H9 (cell line): ENCODE measurements around the gene ACTL6B. TPM values are rescaled to one million over a fixed set of nuclear protein-coding genes. Genes with fewer than 3 reads are reported as not detected.
A peak's percentile ranks its signal among the peaks of the same experiment; 100 is the strongest.

ENCODE experiments used
- DNase-seq: peaks from one replicate; pipeline ENCODE4 v3.0.0-alpha.2; 2017
- H2AFZ ChIP-seq: one replicate; pipeline ENCODE4 v1.6.1; 2013; ENCODE audit warnings: mild to moderate bottlenecking, low read length, control low read depth, moderate library complexity
- H2AK5ac ChIP-seq: 2 replicates; pipeline ENCODE4 v1.6.1; 2013; ENCODE audit warnings: low read length, control low read depth, mixed read lengths; ENCODE audit not compliant: insufficient read length
- H2BK120ac ChIP-seq: one replicate; pipeline ENCODE4 v1.6.1; 2013; ENCODE audit warnings: low read depth, mild to moderate bottlenecking, low read length, control low read depth, inconsistent platforms; ENCODE audit not compliant: poor library complexity, severe bottlenecking
- H2BK12ac ChIP-seq: 2 replicates; pipeline ENCODE4 v1.6.1; 2013; ENCODE audit warnings: low read length, control low read depth, mixed read lengths, low read depth; ENCODE audit not compliant: insufficient read length
- H2BK15ac ChIP-seq: 2 replicates; pipeline ENCODE4 v1.6.1; 2013; ENCODE audit warnings: low read depth, low read length, control low read depth
- H2BK20ac ChIP-seq: one replicate; pipeline ENCODE4 v1.6.1; 2013; ENCODE audit warnings: low read depth, mild to moderate bottlenecking, low read length, control low read depth, inconsistent platforms; ENCODE audit not compliant: poor library complexity, severe bottlenecking
- H2BK5ac ChIP-seq: 2 replicates; pipeline ENCODE4 v1.6.1; 2013; ENCODE audit warnings: low read length, control low read depth, mixed read lengths; ENCODE audit not compliant: insufficient read length
- H3K14ac ChIP-seq: 2 replicates; pipeline ENCODE4 v1.6.1; 2013; ENCODE audit warnings: low read length, control low read depth; ENCODE audit not compliant: insufficient read depth
- H3K18ac ChIP-seq: 2 replicates; pipeline ENCODE4 v1.6.1; 2013; ENCODE audit warnings: low read depth, mild to moderate bottlenecking, mixed read lengths, low read length, control low read depth; ENCODE audit not compliant: insufficient read length
- H3K23ac ChIP-seq: 2 replicates; pipeline ENCODE4 v1.6.1; 2013; ENCODE audit warnings: low read length, control low read depth, mixed read lengths, low read depth; ENCODE audit not compliant: insufficient read length
- H3K23me2 ChIP-seq: 2 replicates; pipeline ENCODE4 v1.6.1; 2013; ENCODE audit warnings: low read depth, mild to moderate bottlenecking, mixed read lengths, low read length, control low read depth; ENCODE audit not compliant: insufficient read length, poor library complexity, severe bottlenecking
- H3K27ac ChIP-seq: 2 replicates; pipeline ENCODE4 v1.5.1; 2013; ENCODE audit warnings: low read length, control low read depth, mixed read lengths, low read depth; ENCODE audit not compliant: insufficient read length
- H3K27me3 ChIP-seq: 2 replicates; pipeline ENCODE4 v1.6.1; 2013; ENCODE audit warnings: low read length, control low read depth, inconsistent platforms; ENCODE audit not compliant: insufficient read depth
- H3K4ac ChIP-seq: 2 replicates; pipeline ENCODE4 v1.6.1; 2013; ENCODE audit warnings: low read depth, mild to moderate bottlenecking, control low read depth, inconsistent platforms, low read length, moderate library complexity
- H3K4me1 ChIP-seq: 2 replicates; pipeline ENCODE4 v1.6.1; 2013; ENCODE audit warnings: low read length, control low read depth, inconsistent platforms; ENCODE audit not compliant: insufficient read depth
- H3K4me2 ChIP-seq: 2 replicates; pipeline ENCODE4 v1.6.1; 2013; ENCODE audit warnings: low read length, control low read depth, mixed read lengths; ENCODE audit not compliant: insufficient read length, insufficient read depth
- H3K56ac ChIP-seq: 2 replicates; pipeline ENCODE4 v1.6.1; 2013; ENCODE audit warnings: low read depth, mild to moderate bottlenecking, mixed read lengths, low read length, control low read depth; ENCODE audit not compliant: insufficient read length
- H3K79me1 ChIP-seq: 2 replicates; pipeline ENCODE4 v1.6.1; 2013; ENCODE audit warnings: low read depth, mild to moderate bottlenecking, moderate library complexity, low read length, control low read depth, inconsistent platforms; ENCODE audit not compliant: insufficient read depth, poor library complexity, severe bottlenecking
- H3K79me2 ChIP-seq: 2 replicates; pipeline ENCODE4 v1.6.1; 2013; ENCODE audit warnings: low read length, control low read depth, inconsistent platforms; ENCODE audit not compliant: insufficient read depth
- H3K9ac ChIP-seq: 2 replicates; pipeline ENCODE4 v1.6.1; 2013; ENCODE audit warnings: low read length, control low read depth, mixed read lengths; ENCODE audit not compliant: insufficient read length; ENCODE audit errors: extremely low read depth
- H3K9me3 ChIP-seq: one replicate; pipeline ENCODE4 v1.6.1; 2013; ENCODE audit warnings: low read depth, low read length, inconsistent platforms; ENCODE audit not compliant: control insufficient read depth
- H3T11ph ChIP-seq: one replicate; pipeline ENCODE4 v1.6.1; 2013; ENCODE audit warnings: mild to moderate bottlenecking, low read length, control low read depth, inconsistent platforms
- H4K20me1 ChIP-seq: one replicate; pipeline ENCODE4 v1.6.1; 2013; ENCODE audit not compliant: control insufficient read depth, insufficient read length, insufficient read depth
- H4K5ac ChIP-seq: 2 replicates; pipeline ENCODE4 v1.6.1; 2013; ENCODE audit warnings: low read depth, mild to moderate bottlenecking, mixed read lengths, low read length, control low read depth; ENCODE audit not compliant: insufficient read length
- H4K8ac ChIP-seq: replicated peaks from 2 replicates; pipeline ENCODE4 v1.6.1; 2013; ENCODE audit warnings: low read length, control low read depth, mixed read lengths, low read depth; ENCODE audit not compliant: insufficient read length
- H4K91ac ChIP-seq: 2 replicates; pipeline ENCODE4 v1.6.1; 2013; ENCODE audit warnings: low read depth, mild to moderate bottlenecking, moderate library complexity, mixed read lengths, low read length, control low read depth; ENCODE audit not compliant: insufficient read length
- H3K27ac Mint-ChIP-seq, 3 experiments: 2 replicates in 2 of 3; 3 replicates in 1 of 3; pipeline ENCODE4 v1.8.0; 2020 to 2021; ENCODE audit warnings: mixed read lengths in 3 of 3, mild to moderate bottlenecking in 1 of 3, moderate library complexity in 1 of 3
- H3K27me3 Mint-ChIP-seq: 2 replicates; pipeline ENCODE4 v1.8.0; 2021; ENCODE audit warnings: low read depth, mild to moderate bottlenecking, moderate library complexity, mixed read lengths
- H3K36me3 Mint-ChIP-seq, 3 experiments: 2 replicates in 2 of 3; 3 replicates in 1 of 3; pipeline ENCODE4 v1.8.0; 2020 to 2021; ENCODE audit warnings: low read depth in 3 of 3, mixed read lengths in 3 of 3; ENCODE audit not compliant: insufficient read depth in 1 of 3
- H3K4me1 Mint-ChIP-seq, 2 experiments: 2 replicates each; pipeline ENCODE4 v1.8.0; 2020; ENCODE audit warnings: mixed read lengths in 2 of 2
- H3K4me3 Mint-ChIP-seq, 2 experiments: 2 replicates in 1 of 2; 3 replicates in 1 of 2; pipeline ENCODE4 v1.8.0; 2020 to 2021; ENCODE audit warnings: mild to moderate bottlenecking in 2 of 2, mixed read lengths in 2 of 2, moderate library complexity in 1 of 2
- H3K9me3 Mint-ChIP-seq, 2 experiments: 2 replicates in 1 of 2; 3 replicates in 1 of 2; pipeline ENCODE4 v1.8.0; 2020; ENCODE audit warnings: mild to moderate bottlenecking in 2 of 2, mixed read lengths in 2 of 2, moderate library complexity in 1 of 2
- WGBS: extraction: QIAGEN DNeasy Blood & Tissue Kit; methylation state at CpG from one replicate; pipeline ENCODE4 v1.1.7; 2013; ENCODE audit warnings: missing lambda C conversion rate, low lambda C conversion rate, mixed read lengths; ENCODE audit not compliant: insufficient read length; ENCODE audit errors: extremely low coverage; 5-methylcytosine and 5-hydroxymethylcytosine counted together
- total RNA-seq: library from RNA; stranded (reverse); gene quantifications from 2 replicates; pipeline ENCODE4 v1.2.1, GENCODE V29; 2021
- TF ChIP-seq, protein P1 (sequence below): fragments of 200-600 bp; sonication (generic); conservative IDR thresholded peaks from 3 replicates; pipeline ENCODE4 v1.8.0; 2021; ENCODE audit warnings: antibody characterized with exemption, mild to moderate bottlenecking

Gene ACTL6B
- total RNA-seq, 1 experiment from 2014 or later: 0.50 TPM

DNA sequence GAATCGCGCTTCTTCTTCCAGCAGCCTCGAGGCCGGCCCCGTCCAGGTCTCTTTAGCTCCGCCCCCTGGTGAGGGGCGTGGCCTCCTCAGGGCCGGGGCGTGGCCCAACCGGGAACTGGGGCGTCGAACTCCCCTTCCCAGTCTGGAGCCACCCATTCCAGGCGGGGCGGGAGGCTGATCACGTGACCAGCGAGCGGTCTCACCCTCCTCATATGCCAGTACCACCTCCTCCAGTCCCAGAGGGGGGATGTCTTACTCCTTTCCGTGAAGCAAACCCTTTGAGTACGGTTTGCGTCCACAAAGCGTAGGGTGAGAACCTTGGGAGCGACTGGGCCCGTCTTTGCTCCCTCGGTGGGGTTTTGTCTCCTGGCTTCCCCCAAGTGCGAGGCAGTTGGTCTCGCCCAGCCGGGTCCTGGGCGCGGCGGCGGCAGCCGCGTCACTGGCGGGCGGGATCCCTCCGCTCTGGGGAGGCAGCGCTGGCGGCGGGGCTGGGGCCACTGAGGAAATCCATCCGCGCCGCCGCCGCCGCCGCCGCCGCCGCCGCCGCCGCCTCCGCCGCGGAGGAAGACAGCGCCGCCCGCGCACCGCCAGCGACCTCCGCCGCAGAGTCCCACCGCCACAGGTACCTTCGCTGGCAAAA is 17.2 kb upstream of the ACTL6B start, which contains the start of gene GNB2:
GNB2 (plus strand) TSS at position 439 of the 640 bp plus-strand sequence. CDS start 2,526 bp downstream, outside the sequence.
- peaks cover 4 to 7% of the 10 kb centered on the region in 2 experiments; a peak in 3 of 4 replicates for H3K4me1 Mint-ChIP-seq
- no peak within 1 kb of the TSS for H3K23ac ChIP-seq
- H3K27me3 Mint-ChIP-seq: peaks cover 36% of the 10 kb centered on the region
- H2BK120ac ChIP-seq: no peak within 1 kb of the TSS
- peaks cover 8 to 16% (median 16%) of the 10 kb centered on the region in 3 experiments; a peak in 6 of 7 replicates for H3K36me3 Mint-ChIP-seq
- peak within 1 kb of the TSS; percentile 86 for H3K27ac ChIP-seq
- peak within 1 kb of the TSS; percentile 12 for H2BK12ac ChIP-seq
- no peak within 1 kb of the TSS for H4K8ac ChIP-seq
- no peak within 1 kb of the TSS for H3T11ph ChIP-seq
- no peak within 1 kb of the TSS for H2BK15ac ChIP-seq
- H4K20me1 ChIP-seq: no peaks in the 10 kb centered on the region
- H3K9me3 ChIP-seq: no peaks in the 10 kb centered on the region
- no peak within 1 kb of the TSS for H4K91ac ChIP-seq
- no peak within 1 kb of the TSS for H2BK20ac ChIP-seq
- H3K56ac ChIP-seq: no peak within 1 kb of the TSS
- peak within 1 kb of the TSS; percentile 75 for H3K4me2 ChIP-seq
- H2AFZ ChIP-seq: no peak within 1 kb of the TSS
- H3K9me3 Mint-ChIP-seq: no peaks in the 10 kb centered on the region
- no peaks in the 10 kb centered on the region for H3K79me1 ChIP-seq
- H3K4me3 Mint-ChIP-seq: peak within 1 kb of the TSS; percentile 83 to 92
- H3K79me2 ChIP-seq: no peaks in the 10 kb centered on the region
- no peak within 1 kb of the TSS for H2AK5ac ChIP-seq
- peak within 1 kb of the TSS; percentile 30 for H2BK5ac ChIP-seq
- no CpG with 5 or more reads among the region's 65 CpGs for WGBS
- peak within 1 kb of the TSS; percentile 78 for H3K9ac ChIP-seq
- H3K4me1 ChIP-seq: no peaks in the 10 kb centered on the region
- TF ChIP-seq, protein P1, sequence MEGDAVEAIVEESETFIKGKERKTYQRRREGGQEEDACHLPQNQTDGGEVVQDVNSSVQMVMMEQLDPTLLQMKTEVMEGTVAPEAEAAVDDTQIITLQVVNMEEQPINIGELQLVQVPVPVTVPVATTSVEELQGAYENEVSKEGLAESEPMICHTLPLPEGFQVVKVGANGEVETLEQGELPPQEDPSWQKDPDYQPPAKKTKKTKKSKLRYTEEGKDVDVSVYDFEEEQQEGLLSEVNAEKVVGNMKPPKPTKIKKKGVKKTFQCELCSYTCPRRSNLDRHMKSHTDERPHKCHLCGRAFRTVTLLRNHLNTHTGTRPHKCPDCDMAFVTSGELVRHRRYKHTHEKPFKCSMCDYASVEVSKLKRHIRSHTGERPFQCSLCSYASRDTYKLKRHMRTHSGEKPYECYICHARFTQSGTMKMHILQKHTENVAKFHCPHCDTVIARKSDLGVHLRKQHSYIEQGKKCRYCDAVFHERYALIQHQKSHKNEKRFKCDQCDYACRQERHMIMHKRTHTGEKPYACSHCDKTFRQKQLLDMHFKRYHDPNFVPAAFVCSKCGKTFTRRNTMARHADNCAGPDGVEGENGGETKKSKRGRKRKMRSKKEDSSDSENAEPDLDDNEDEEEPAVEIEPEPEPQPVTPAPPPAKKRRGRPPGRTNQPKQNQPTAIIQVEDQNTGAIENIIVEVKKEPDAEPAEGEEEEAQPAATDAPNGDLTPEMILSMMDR: no peak
- peak; percentile 99 for DNase-seq
- H3K23me2 ChIP-seq: peaks cover 20% of the 10 kb centered on the region
- peak within 1 kb of the TSS; percentile 98 to 100 (median 99) for H3K27ac Mint-ChIP-seq
- peak within 1 kb of the TSS; percentile 92 for H3K14ac ChIP-seq
- no peak within 1 kb of the TSS for H3K4ac ChIP-seq
- no peaks in the 10 kb centered on the region for H3K27me3 ChIP-seq
- H3K18ac ChIP-seq: peak within 1 kb of the TSS; percentile 95
- H4K5ac ChIP-seq: peak within 1 kb of the TSS; percentile 23
